ENCODE results near the gene NTSR1. TPM values are rescaled to one million over a fixed set of nuclear protein-coding genes. Genes with fewer than 3 reads are reported as not detected.

NTSR1 gene
- polyA plus RNA-seq = 0.05 and 0.22 TPM in 2 replicates
- not detected in 2 replicates for polyA minus RNA-seq

- H3K27me3 ChIP-seq (ENCODE audit: insufficient read depth, low read depth, low read length) = peaks cover 34% of the 10 kb centered on the region
- peak within 1 kb of the TSS; percentile 36 for H3K9ac ChIP-seq (ENCODE audit: low read length)
- no peaks in the 10 kb centered on the region for H4K20me1 ChIP-seq (ENCODE audit: insufficient read depth)
- H3K79me2 ChIP-seq (replicated peaks; ENCODE audit: insufficient read depth, low read length) = no peaks in the 10 kb centered on the region
- H3K9me2 ChIP-seq (ENCODE audit: insufficient read depth, low read length) = no peaks in the 10 kb centered on the region
- TF ChIP-seq RAD21 (conservative IDR thresholded peaks at IDR 0.05) (no peak), CTCF (IDR thresholded peaks at IDR 0.05; ENCODE audit: poor library complexity, severe bottlenecking) (no peak), EZH2 (IDR thresholded peaks at IDR 0.05; ENCODE audit: borderline replicate concordance, insufficient read depth, low read length, poor library complexity, severe bottlenecking) (peak; percentile 46)
- no peak within 1 kb of the TSS for H2AFZ ChIP-seq (ENCODE audit: low read depth, low read length)
- H3K27ac ChIP-seq (ENCODE audit: low read length) = no peak within 1 kb of the TSS
- no peak within 1 kb of the TSS for H3K4me2 ChIP-seq (ENCODE audit: low read length)
- H3K9me3 ChIP-seq (ENCODE audit: low read length) = no peaks in the 10 kb centered on the region
- H3F3A ChIP-seq (ENCODE audit: insufficient read depth, low read length, poor library complexity, severe bottlenecking) = no peaks in the 10 kb centered on the region
- H3K4me3 ChIP-seq (ENCODE audit: low read length) = peak within 1 kb of the TSS; percentile 63
- H3K36me3 ChIP-seq (ENCODE audit: insufficient read depth, low read length) = no peaks in the 10 kb centered on the region
Observed at GRCh38 chr20:62708591-62709536, at the start of gene NTSR1. Gene NTSR1, plus strand, starts transcription at chr20:62708836. Its CDS starts 372 bp downstream, at chr20:62709208.

- no peaks in the 10 kb centered on the region for H3K36me3 ChIP-seq (ENCODE audit: insufficient read depth, low read length)
Observed at GRCh38 chr20:62659488-62660239, 49.0 kb upstream of the NTSR1 start.

More at GRCh38 chr20:62659488-62660239, 49.0 kb upstream of the NTSR1 start:
- H3K79me2 ChIP-seq (replicated peaks; ENCODE audit: insufficient read depth, low read length) = no peaks in the 10 kb centered on the region
- no peak overlapping the region for H3K4me2 ChIP-seq (ENCODE audit: low read length)
- no peaks in the 10 kb centered on the region for H3K9me2 ChIP-seq (ENCODE audit: insufficient read depth, low read length)
- no peaks in the 10 kb centered on the region for H3K9me3 ChIP-seq (ENCODE audit: low read length)
- no peak for TF ChIP-seq EP300 (conservative IDR thresholded peaks at IDR 0.05; ENCODE audit: poor library complexity, severe bottlenecking)
- no peak for TF ChIP-seq REST (IDR thresholded peaks at IDR 0.05; ENCODE audit: borderline replicate concordance)
- no peak for TF ChIP-seq TAF1 (IDR thresholded peaks at IDR 0.05; ENCODE audit: low read depth)
- TF ChIP-seq POLR2AphosphoS5 (IDR thresholded peaks at IDR 0.05) = no peak
- TF ChIP-seq CTCF (IDR thresholded peaks at IDR 0.05; ENCODE audit: poor library complexity, severe bottlenecking) = no peak
- H4K20me1 ChIP-seq (ENCODE audit: insufficient read depth) = no peaks in the 10 kb centered on the region
- H3K9ac ChIP-seq (ENCODE audit: low read length) = no peak overlapping the region
- H3K27ac ChIP-seq (ENCODE audit: low read length) = no peak overlapping the region
- no peaks in the 10 kb centered on the region for H3F3A ChIP-seq (ENCODE audit: insufficient read depth, low read length, poor library complexity, severe bottlenecking)
- no peak overlapping the region for H3K4me3 ChIP-seq (ENCODE audit: low read length)
- no peak overlapping the region for H2AFZ ChIP-seq (ENCODE audit: low read depth, low read length)
- no peaks in the 10 kb centered on the region for H3K27me3 ChIP-seq (ENCODE audit: insufficient read depth, low read depth, low read length)

Measured in neural cell (in vitro differentiated cells).